HCT116 (cell line): Measurements from ENCODE around the gene PVALEF. TPM values are rescaled to one million over a fixed set of nuclear protein-coding genes. Genes with fewer than 3 reads are reported as not detected.

ENCODE experiments used
- ATAC-seq: fragments of 200-7000 bp; cut with Tn5 transposase; 2 replicates; pipeline ENCODE4 v1.9.1; 2020; ENCODE audit warnings: mild to moderate bottlenecking, moderate library complexity
- BruUV-seq: library from RNA; stranded (reverse); fragments of 400-500 nt; replicated peaks from 2 replicates; lab custom pipeline; 2021; lab: Mats Ljungman, UMichigan
- CTCF ChIA-PET: fragments of 300-600 bp; sonication (Branson Sonifier 250); formaldehyde crosslinking; loops from one replicate; lab custom pipeline; 2021; ENCODE audit warnings: antibody characterized with exemption; lab: Charles Lee
- POLR2A ChIA-PET: fragments of 300-600, 350-600 bp; sonication (Branson Sonifier 250); formaldehyde crosslinking; loops from one replicate; lab custom pipeline; 2021; ENCODE audit warnings: antibody characterized with exemption; lab: Charles Lee
- RAD21 ChIA-PET, 2 experiments: fragments of 300-600 bp; sonication (Branson Sonifier 250); formaldehyde crosslinking; loops; one replicate each; lab custom pipeline; 2023; ENCODE audit warnings: low total read pairs in 2 of 2; ENCODE audit not compliant: uncharacterized antibody in 2 of 2, unreplicated experiment in 2 of 2, low non-redundant PET in 1 of 2; lab: Charles Lee
- DNase-seq: peaks from one replicate; pipeline ENCODE4 v3.0.0-alpha.2; 2010; ENCODE audit warnings: low read depth, low spot score
- H2AFZ ChIP-seq: fragments of 200-600 bp; shearing (Covaris generic), sonication (generic); 2 replicates; pipeline ENCODE4 v1.6.1; 2017; ENCODE audit warnings: low read depth, mixed run types, mixed read lengths, antibody characterized with exemption, low read length; ENCODE audit not compliant: poor library complexity, severe bottlenecking
- H3K27ac ChIP-seq: 2 replicates; pipeline ENCODE4 v1.5.1; 2012; ENCODE audit warnings: low read depth, low read length
- H3K27me3 ChIP-seq: fragments of 200-600 bp; sonication (generic); 2 replicates; pipeline ENCODE4 v1.6.1; 2016; ENCODE audit warnings: mixed run types, low read length, mixed read lengths; ENCODE audit not compliant: insufficient read depth
- H3K36me3 ChIP-seq, 2 experiments: fragments of 200-500 bp in 1 of 2; fragments of 200-600 bp in 1 of 2; sonication (Bioruptor generic) in 1 of 2; sonication (generic) in 1 of 2; 2 replicates each; pipeline versions ENCODE4 v1.5.1 to v1.6.1; 2014 to 2016; ENCODE audit warnings: low read length in 2 of 2, inconsistent platforms in 1 of 2, mixed read lengths in 1 of 2, mixed run types in 1 of 2; ENCODE audit not compliant: insufficient read depth in 2 of 2, control insufficient read depth in 1 of 2
- H3K4me1 ChIP-seq, 2 experiments: fragments of 200-600 bp in 1 of 2; sonication (generic) in 1 of 2; 2 replicates each; pipeline versions ENCODE4 v1.5.1 to v1.6.1; 2012 to 2017; ENCODE audit warnings: low read length in 2 of 2, inconsistent platforms in 1 of 2, mild to moderate bottlenecking in 1 of 2, mixed read lengths in 1 of 2, mixed run types in 1 of 2, moderate library complexity in 1 of 2; ENCODE audit not compliant: insufficient read depth in 2 of 2, control insufficient read depth in 1 of 2
- H3K4me2 ChIP-seq: fragments of 200-600 bp; sonication (generic); 2 replicates; pipeline ENCODE4 v1.6.1; 2017; ENCODE audit warnings: mixed run types, low read length, mixed read lengths
- H3K4me3 ChIP-seq, 2 experiments: fragments of 200-600 bp in 1 of 2; sonication (generic) in 1 of 2; replicated peaks in 1 of 2; 2 replicates each; pipeline ENCODE4 v1.5.1; 2011 to 2016; ENCODE audit warnings: low read length in 2 of 2, control low read depth in 1 of 2, low read depth in 1 of 2, mild to moderate bottlenecking in 1 of 2, mixed read lengths in 1 of 2, mixed run types in 1 of 2
- H3K79me2 ChIP-seq: fragments of 200-600 bp; sonication (generic); 2 replicates; pipeline ENCODE4 v1.6.1; 2017; ENCODE audit warnings: mild to moderate bottlenecking, mixed run types, low read length, moderate library complexity, mixed read lengths; ENCODE audit not compliant: insufficient read depth
- H3K9ac ChIP-seq: fragments of 200-600 bp; sonication (generic); 2 replicates; pipeline ENCODE4 v1.6.1; 2016; ENCODE audit warnings: low read length, mixed read lengths
- H3K9me2 ChIP-seq: fragments of 200-600 bp; sonication (generic), shearing (Covaris generic); 2 replicates; pipeline ENCODE4 v1.6.1; 2017; ENCODE audit warnings: mixed run types, mild to moderate bottlenecking, moderate library complexity; ENCODE audit not compliant: insufficient read depth
- H3K9me3 ChIP-seq, 2 experiments: fragments of 200-500 bp in 1 of 2; fragments of 200-600 bp in 1 of 2; sonication (Bioruptor generic) in 1 of 2; sonication (generic) in 1 of 2; 2 replicates each; pipeline ENCODE4 v1.6.1; 2014 to 2017; ENCODE audit warnings: low read length in 2 of 2, mixed read lengths in 2 of 2, inconsistent platforms in 1 of 2, low read depth in 1 of 2, mild to moderate bottlenecking in 1 of 2, mixed run types in 1 of 2, moderate library complexity in 1 of 2; ENCODE audit not compliant: control insufficient read depth in 1 of 2, insufficient read depth in 1 of 2
- H4K20me1 ChIP-seq: fragments of 200-600 bp; sonication (generic), shearing (Covaris generic); 2 replicates; pipeline ENCODE4 v1.6.1; 2017; ENCODE audit warnings: mixed run types, mild to moderate bottlenecking, moderate library complexity; ENCODE audit not compliant: insufficient read depth
- CBX3 ChIP-seq: IDR thresholded peaks from 2 replicates; pipeline ENCODE4 v1.6.1; 2012; ENCODE audit warnings: low read depth
- EGR1 ChIP-seq: IDR thresholded peaks from 2 replicates; pipeline ENCODE4 v1.6.1; 2012; ENCODE audit warnings: low read depth
- JUND ChIP-seq: IDR thresholded peaks from 2 replicates; pipeline ENCODE4 v1.6.1; 2012
- POLR2AphosphoS5 ChIP-seq: IDR thresholded peaks from 2 replicates; pipeline ENCODE4 v1.6.1; 2011; ENCODE audit warnings: mild to moderate bottlenecking, low read depth, low read length, moderate library complexity
- RAD21 ChIP-seq: IDR thresholded peaks from 2 replicates; pipeline ENCODE4 v1.6.1; 2012; ENCODE audit warnings: low read depth, mild to moderate bottlenecking
- SP1 ChIP-seq: IDR thresholded peaks from 2 replicates; pipeline ENCODE4 v1.6.1; 2012; ENCODE audit warnings: low read depth
- SRF ChIP-seq: IDR thresholded peaks from 2 replicates; pipeline ENCODE4 v1.6.1; 2012; ENCODE audit warnings: low read depth
- intact Hi-C: fragments of 100-400 bp; cut with micrococcal nuclease; formaldehyde crosslinking; loops from 2 replicates; pipeline ENCODE4 v1.10.0; 2022
- total RNA-seq: library from RNA; stranded (reverse); gene quantifications from one replicate; pipeline ENCODE4 v1.2.1, GENCODE V29; 2021; ENCODE audit not compliant: unreplicated experiment
- TF ChIP-seq, protein P1 (sequence below): IDR thresholded peaks from 2 replicates; pipeline ENCODE4 v1.6.1; 2011; ENCODE audit warnings: mild to moderate bottlenecking, low read length, moderate library complexity; ENCODE audit not compliant: insufficient replicate concordance; ENCODE audit errors: extremely low read depth
- TF ChIP-seq, protein P2 (sequence below): IDR thresholded peaks from 2 replicates; pipeline ENCODE4 v1.6.1; 2012
- TF ChIP-seq, protein P3 (sequence below), 3 experiments: fragments of 200-600 bp in 1 of 3; sonication (generic) in 1 of 3; IDR thresholded peaks in 2 of 3; conservative IDR thresholded peaks in 1 of 3; 2 replicates each; pipeline ENCODE4 v1.5.1; 2012 to 2017; ENCODE audit warnings: low read depth in 2 of 3, low read length in 2 of 3, antibody characterized with exemption in 1 of 3, borderline replicate concordance in 1 of 3, control low read depth in 1 of 3, mild to moderate bottlenecking in 1 of 3, mixed read lengths in 1 of 3, mixed run types in 1 of 3, moderate library complexity in 1 of 3; ENCODE audit not compliant: insufficient read depth in 1 of 3
- TF ChIP-seq, protein P4 (sequence below): IDR thresholded peaks from 2 replicates; pipeline ENCODE4 v1.6.1; 2012; ENCODE audit warnings: low read depth

The PVALEF gene
- total RNA-seq, 1 experiment from 2014 or later = not detected

DNA sequence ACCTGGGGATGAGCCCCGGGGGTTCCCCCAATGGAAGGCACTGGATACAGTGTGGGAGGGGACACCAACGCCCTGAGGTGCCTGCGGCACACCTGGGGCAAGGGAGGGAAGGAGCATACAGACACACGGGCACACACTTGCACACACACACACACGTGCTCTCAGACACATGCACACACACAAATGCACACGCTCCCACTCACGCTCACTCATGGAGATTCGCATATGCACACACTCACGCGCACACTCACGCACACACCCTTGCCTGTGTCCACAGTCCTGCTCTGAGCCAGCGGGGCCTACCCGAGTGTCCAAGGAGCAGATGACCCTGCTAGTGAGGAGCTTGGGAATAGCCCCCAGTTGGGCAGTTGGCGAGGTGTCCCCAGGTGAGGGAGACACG lies 16.7 kb upstream of the PVALEF start:
- Histone ChIP-seq H3K4me2 (no peak overlapping the region), H3K79me2 (no peaks in the 10 kb centered on the region), H3K27ac (no peak overlapping the region), H3K36me3 (no peaks in the 10 kb centered on the region), H4K20me1 (no peaks in the 10 kb centered on the region), H3K4me3 (no peak overlapping the region), H3K4me1 (no peaks in the 10 kb centered on the region), H3K9ac (no peak overlapping the region), H2AFZ (no peak overlapping the region), H3K9me3 (no peaks in the 10 kb centered on the region), H3K27me3 (peaks cover 14% of the 10 kb centered on the region; the same call in 1 of the 2 replicates), H3K9me2 (no peaks in the 10 kb centered on the region)
- CTCF ChIA-PET = no interaction called here
- DNase-seq (no peak), ATAC-seq (no peak)
- RAD21 ChIA-PET = no interaction called here
- TF ChIP-seq, protein P1, sequence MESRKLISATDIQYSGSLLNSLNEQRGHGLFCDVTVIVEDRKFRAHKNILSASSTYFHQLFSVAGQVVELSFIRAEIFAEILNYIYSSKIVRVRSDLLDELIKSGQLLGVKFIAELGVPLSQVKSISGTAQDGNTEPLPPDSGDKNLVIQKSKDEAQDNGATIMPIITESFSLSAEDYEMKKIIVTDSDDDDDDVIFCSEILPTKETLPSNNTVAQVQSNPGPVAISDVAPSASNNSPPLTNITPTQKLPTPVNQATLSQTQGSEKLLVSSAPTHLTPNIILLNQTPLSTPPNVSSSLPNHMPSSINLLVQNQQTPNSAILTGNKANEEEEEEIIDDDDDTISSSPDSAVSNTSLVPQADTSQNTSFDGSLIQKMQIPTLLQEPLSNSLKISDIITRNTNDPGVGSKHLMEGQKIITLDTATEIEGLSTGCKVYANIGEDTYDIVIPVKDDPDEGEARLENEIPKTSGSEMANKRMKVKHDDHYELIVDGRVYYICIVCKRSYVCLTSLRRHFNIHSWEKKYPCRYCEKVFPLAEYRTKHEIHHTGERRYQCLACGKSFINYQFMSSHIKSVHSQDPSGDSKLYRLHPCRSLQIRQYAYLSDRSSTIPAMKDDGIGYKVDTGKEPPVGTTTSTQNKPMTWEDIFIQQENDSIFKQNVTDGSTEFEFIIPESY = no peak
- TF ChIP-seq CBX3 (no peak), POLR2AphosphoS5 (no peak), SRF (no peak), RAD21 (no peak), EGR1 (no peak), JUND (no peak), SP1 (no peak)
- TF ChIP-seq, protein P2, sequence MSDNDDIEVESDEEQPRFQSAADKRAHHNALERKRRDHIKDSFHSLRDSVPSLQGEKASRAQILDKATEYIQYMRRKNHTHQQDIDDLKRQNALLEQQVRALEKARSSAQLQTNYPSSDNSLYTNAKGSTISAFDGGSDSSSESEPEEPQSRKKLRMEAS = no peak
- TF ChIP-seq, protein P3, sequence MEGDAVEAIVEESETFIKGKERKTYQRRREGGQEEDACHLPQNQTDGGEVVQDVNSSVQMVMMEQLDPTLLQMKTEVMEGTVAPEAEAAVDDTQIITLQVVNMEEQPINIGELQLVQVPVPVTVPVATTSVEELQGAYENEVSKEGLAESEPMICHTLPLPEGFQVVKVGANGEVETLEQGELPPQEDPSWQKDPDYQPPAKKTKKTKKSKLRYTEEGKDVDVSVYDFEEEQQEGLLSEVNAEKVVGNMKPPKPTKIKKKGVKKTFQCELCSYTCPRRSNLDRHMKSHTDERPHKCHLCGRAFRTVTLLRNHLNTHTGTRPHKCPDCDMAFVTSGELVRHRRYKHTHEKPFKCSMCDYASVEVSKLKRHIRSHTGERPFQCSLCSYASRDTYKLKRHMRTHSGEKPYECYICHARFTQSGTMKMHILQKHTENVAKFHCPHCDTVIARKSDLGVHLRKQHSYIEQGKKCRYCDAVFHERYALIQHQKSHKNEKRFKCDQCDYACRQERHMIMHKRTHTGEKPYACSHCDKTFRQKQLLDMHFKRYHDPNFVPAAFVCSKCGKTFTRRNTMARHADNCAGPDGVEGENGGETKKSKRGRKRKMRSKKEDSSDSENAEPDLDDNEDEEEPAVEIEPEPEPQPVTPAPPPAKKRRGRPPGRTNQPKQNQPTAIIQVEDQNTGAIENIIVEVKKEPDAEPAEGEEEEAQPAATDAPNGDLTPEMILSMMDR (IDR thresholded peaks at IDR 0.05 in 2 of 3, conservative IDR thresholded peaks at IDR 0.05 in 1 of 3; ENCODE audit: borderline replicate concordance in 1 of 3, insufficient read depth in 1 of 3, low read depth in 2 of 3, low read length in 2 of 3) = no peak
- TF ChIP-seq, protein P4, sequence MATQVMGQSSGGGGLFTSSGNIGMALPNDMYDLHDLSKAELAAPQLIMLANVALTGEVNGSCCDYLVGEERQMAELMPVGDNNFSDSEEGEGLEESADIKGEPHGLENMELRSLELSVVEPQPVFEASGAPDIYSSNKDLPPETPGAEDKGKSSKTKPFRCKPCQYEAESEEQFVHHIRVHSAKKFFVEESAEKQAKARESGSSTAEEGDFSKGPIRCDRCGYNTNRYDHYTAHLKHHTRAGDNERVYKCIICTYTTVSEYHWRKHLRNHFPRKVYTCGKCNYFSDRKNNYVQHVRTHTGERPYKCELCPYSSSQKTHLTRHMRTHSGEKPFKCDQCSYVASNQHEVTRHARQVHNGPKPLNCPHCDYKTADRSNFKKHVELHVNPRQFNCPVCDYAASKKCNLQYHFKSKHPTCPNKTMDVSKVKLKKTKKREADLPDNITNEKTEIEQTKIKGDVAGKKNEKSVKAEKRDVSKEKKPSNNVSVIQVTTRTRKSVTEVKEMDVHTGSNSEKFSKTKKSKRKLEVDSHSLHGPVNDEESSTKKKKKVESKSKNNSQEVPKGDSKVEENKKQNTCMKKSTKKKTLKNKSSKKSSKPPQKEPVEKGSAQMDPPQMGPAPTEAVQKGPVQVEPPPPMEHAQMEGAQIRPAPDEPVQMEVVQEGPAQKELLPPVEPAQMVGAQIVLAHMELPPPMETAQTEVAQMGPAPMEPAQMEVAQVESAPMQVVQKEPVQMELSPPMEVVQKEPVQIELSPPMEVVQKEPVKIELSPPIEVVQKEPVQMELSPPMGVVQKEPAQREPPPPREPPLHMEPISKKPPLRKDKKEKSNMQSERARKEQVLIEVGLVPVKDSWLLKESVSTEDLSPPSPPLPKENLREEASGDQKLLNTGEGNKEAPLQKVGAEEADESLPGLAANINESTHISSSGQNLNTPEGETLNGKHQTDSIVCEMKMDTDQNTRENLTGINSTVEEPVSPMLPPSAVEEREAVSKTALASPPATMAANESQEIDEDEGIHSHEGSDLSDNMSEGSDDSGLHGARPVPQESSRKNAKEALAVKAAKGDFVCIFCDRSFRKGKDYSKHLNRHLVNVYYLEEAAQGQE = no peak
- BruUV-seq = no TSS peak
- POLR2A ChIA-PET = no interaction called here
- intact Hi-C loops = no loop called here
